Measurements from ENCODE around the gene IDI2. TPM values are rescaled to one million over a fixed set of nuclear protein-coding genes. Genes with fewer than 3 reads are reported as not detected.

Gene IDI2
- total RNA-seq, 1 experiment from 2014 or later, result not detected

- H3K27me3 ChIP-seq (ENCODE audit: insufficient read depth, low read length), result no peaks in the 10 kb centered on the region
- H3K27ac ChIP-seq (ENCODE audit: low read depth, low read length), result no peak overlapping the region
- no peak overlapping the region for H3K4me3 ChIP-seq (replicated peaks in 1 of 2; ENCODE audit: low read depth in 1 of 2, low read length in 2 of 2)
- 0 out of 4 replicates have a peak, but pooled peaks cover 0 to 3% of the 10 kb centered on the region in 2 experiments for H3K4me1 ChIP-seq (ENCODE audit: control insufficient read depth in 1 of 2, insufficient read depth in 2 of 2, low read length in 2 of 2)
- peaks cover 12 to 14% of the 10 kb centered on the region in 2 experiments for H3K36me3 ChIP-seq (ENCODE audit: control insufficient read depth in 1 of 2, insufficient read depth in 2 of 2, low read length in 2 of 2)
- no TSS peak for BruUV-seq (replicated peaks)
- CTCF ChIA-PET, result no interaction called here
- H4K20me1 ChIP-seq (ENCODE audit: insufficient read depth), result no peaks in the 10 kb centered on the region
- no peaks in the 10 kb centered on the region for H3K9me2 ChIP-seq (ENCODE audit: insufficient read depth)
- no peaks in the 10 kb centered on the region for H3K9me3 ChIP-seq (ENCODE audit: control insufficient read depth in 1 of 2, insufficient read depth in 1 of 2, low read depth in 1 of 2, low read length in 2 of 2)
- DNase-seq (ENCODE audit: low read depth, low spot score) (no peak), ATAC-seq (no peak)
- RAD21 ChIA-PET (ENCODE audit: low non-redundant PET in 1 of 2, low total read pairs in 2 of 2, uncharacterized antibody in 2 of 2, unreplicated experiment in 2 of 2), result no interaction called here
- no peak overlapping the region for H3K4me2 ChIP-seq (ENCODE audit: low read length)
- H2AFZ ChIP-seq (ENCODE audit: low read depth, low read length, poor library complexity, severe bottlenecking), result no peak overlapping the region
- TF ChIP-seq CBX3 (IDR thresholded peaks at IDR 0.05; ENCODE audit: low read depth) (no peak), ZBTB33 (IDR thresholded peaks at IDR 0.05; ENCODE audit: extremely low read depth, insufficient replicate concordance, low read length) (no peak), EZH2phosphoT487 (IDR thresholded peaks at IDR 0.05; ENCODE audit: borderline replicate concordance) (no peak), EZH2 (IDR thresholded peaks at IDR 0.05) (no peak), RAD21 (IDR thresholded peaks at IDR 0.05; ENCODE audit: low read depth) (no peak), SP1 (IDR thresholded peaks at IDR 0.05; ENCODE audit: low read depth) (no peak), ELF1 (IDR thresholded peaks at IDR 0.05; ENCODE audit: borderline replicate concordance, low read depth) (no peak), SIN3A (IDR thresholded peaks at IDR 0.05; ENCODE audit: low read depth) (no peak), JUND (IDR thresholded peaks at IDR 0.05) (no peak), ATF3 (IDR thresholded peaks at IDR 0.05) (no peak), ZNF274 (IDR thresholded peaks at IDR 0.05; ENCODE audit: low read depth, low read length) (no peak), EGR1 (IDR thresholded peaks at IDR 0.05; ENCODE audit: low read depth) (no peak), POLR2AphosphoS5 (IDR thresholded peaks at IDR 0.05; ENCODE audit: low read depth, low read length) (no peak)
- no peak overlapping the region for H3K9ac ChIP-seq (ENCODE audit: low read length)
- intact Hi-C loops (cut with micrococcal nuclease), result no loop called here
- POLR2A ChIA-PET, result no interaction called here
- H3K79me2 ChIP-seq (ENCODE audit: insufficient read depth, low read length), result no peaks in the 10 kb centered on the region
These were observed 10.7 kb upstream of the IDI2 start for GRCh38 chr10:1036341-1036791.
